Liver (tissue), 2 donors: ENCODE data around the gene PNLIPRP1.

Experiments used
- CTCF ChIP-seq: fragments of 150-350 bp; IDR thresholded peaks from 2 replicates; pipeline ENCODE4 v1.5.1; 2017; ENCODE audit warnings: improper control_type of control experiment, low read depth, low read length; ENCODE audit not compliant: missing input control
- FOXA2 ChIP-seq: IDR thresholded peaks from 2 replicates; pipeline ENCODE4 v1.6.1; 2016; ENCODE audit warnings: antibody characterized with exemption
- donor health status: healthy.

- TF ChIP-seq FOXA2, result no peak
- no peak for TF ChIP-seq CTCF
Observed at GRCh38 chr10:116614796-116615195, 24.0 kb downstream of the PNLIPRP1 start.
